DMS79 (cell line): ENCODE data around the gene DLG2.

Experiments used
- DNase-seq: peaks from one replicate; lab custom pipeline; 2025; lab: John Stamatoyannopoulos, UW

DLG2 gene

GRCh38 chr11:83923961-83924360 is 1703.2 kb downstream of the DLG2 start:
- DNase-seq, result no peak

GRCh38 chr11:83922953-83923352 is 1704.2 kb downstream of the DLG2 start:
- no peak for DNase-seq

DNA sequence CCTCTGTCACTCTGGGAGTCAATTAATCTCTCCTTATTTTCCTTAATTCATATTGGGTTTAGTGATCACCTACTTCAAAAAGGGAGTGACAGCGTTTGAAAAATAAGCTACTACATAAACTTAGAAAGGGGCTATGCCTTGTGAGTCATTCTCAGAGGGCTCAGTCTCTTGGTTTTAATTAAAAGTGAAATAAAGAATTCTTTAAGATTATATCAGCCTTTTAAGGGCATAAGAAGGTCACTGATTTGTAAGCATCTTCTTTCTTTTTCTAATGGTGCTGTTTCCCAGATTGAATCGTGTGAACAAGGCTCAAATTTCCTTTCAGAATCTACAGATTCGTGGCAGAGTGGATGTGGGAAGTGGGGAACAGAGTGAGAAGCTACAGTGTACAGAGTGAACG is 1704.8 kb downstream of the DLG2 start:
- no peak for DNase-seq

- DNase-seq, result no peak
Measured at GRCh38 chr11:83921447-83922192, 1705.5 kb downstream of the DLG2 start.

DNA sequence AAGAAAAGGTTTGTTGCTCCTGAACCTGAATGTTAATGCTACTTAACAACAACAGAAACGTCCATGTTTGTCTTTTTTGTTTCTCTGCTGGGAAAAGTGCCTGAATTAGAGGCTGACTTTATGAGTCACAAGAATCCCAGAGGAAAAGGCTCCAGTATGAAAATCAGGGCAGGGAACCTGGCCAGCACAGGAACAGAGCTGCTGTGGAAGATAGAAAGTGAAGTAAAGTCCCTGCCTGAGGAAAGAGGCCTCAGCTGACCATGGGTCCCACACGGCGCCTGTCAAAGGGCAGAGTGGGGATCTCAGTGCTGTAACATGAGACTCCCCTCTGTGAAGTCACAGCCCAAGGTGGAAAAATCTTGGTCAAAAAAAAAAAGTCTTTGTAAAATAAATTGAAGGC is 1708.7 kb downstream of the DLG2 start:
- no peak for DNase-seq

GRCh38 chr11:83914995-83915394 is 1712.1 kb downstream of the DLG2 start:
- DNase-seq, result no peak

GRCh38 chr11:83909579-83910534 is 1717.3 kb downstream of the DLG2 start:
- no peak for DNase-seq

- DNase-seq, result no peak
Measured at GRCh38 chr11:83908298-83908856, 1718.8 kb downstream of the DLG2 start.

DNA sequence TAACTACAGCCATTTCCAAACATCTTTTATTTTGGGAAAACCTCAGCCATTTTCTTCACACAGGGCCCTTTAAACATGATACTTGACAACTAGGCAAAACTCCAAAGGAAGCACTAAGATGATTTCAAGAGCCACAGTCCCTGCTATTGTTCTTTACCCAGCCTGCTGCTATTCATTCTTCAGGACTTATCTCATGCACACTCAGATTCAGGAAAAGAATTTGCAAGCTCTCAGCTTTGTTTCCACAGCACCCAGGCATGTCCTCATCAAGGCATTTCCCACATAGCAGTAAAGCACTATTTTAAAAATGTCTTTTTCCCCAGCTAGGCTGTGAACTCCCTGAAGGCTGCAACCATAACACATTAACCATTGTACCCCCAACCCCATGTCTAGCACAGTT is 1731.6 kb downstream of the DLG2 start:
- no peak for DNase-seq

DNA sequence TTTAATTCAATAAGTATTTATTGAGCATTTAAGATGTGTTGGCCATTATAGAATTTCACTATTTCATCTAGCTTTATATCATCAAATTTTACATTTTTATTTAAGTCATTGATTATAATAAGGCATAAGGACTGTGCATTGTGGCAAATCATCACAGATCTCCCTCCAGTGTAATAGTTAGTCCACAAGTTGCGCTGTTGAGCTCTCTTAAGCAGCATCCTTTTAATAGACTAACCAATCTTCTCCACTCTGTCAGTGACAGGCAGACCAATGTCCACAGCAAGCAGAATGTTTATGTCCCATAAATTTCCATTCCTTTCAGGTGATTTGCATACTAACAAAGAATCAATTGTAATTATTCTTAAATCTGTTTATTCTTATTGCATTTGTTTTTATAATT is 1745.7 kb downstream of the DLG2 start:
- no peak for DNase-seq

DNA sequence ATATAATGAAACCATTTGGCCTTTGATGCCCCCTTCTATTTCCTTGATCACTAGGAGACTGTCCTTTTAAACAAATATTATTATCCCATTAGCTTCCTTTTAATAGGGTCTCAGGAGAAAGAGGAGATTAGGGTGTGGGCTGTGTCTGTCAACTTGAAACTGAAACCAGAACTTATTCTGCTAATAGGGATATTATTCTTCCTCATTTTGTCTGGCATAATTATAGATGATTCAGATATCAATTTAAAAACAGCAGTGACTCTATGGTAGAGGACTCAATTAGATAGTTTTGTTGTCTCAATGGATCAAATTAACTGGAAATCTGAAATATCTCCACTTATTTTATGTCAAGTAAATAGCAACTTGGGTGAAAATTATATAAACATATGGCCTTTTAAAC is 1756.1 kb downstream of the DLG2 start:
- DNase-seq, result no peak

DNA sequence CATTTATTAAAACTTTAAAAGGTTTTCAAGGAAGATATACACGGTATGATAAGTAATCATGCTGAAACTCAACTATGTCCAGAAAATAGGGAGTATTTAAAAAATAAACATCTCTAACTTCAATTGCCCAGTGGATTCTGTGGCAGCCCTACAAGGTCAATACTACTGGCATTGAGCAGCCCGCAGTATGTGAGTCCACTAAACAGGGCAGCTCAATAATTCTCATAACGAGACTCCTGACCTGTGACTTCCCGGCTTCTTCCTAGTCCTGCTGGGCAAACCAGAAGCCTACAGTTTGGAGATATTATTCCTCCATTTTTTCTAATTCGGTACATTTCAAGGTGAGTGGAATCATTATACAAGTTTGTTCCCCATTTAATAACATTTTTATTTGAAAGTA is 1760.5 kb downstream of the DLG2 start:
- no peak for DNase-seq

DNA sequence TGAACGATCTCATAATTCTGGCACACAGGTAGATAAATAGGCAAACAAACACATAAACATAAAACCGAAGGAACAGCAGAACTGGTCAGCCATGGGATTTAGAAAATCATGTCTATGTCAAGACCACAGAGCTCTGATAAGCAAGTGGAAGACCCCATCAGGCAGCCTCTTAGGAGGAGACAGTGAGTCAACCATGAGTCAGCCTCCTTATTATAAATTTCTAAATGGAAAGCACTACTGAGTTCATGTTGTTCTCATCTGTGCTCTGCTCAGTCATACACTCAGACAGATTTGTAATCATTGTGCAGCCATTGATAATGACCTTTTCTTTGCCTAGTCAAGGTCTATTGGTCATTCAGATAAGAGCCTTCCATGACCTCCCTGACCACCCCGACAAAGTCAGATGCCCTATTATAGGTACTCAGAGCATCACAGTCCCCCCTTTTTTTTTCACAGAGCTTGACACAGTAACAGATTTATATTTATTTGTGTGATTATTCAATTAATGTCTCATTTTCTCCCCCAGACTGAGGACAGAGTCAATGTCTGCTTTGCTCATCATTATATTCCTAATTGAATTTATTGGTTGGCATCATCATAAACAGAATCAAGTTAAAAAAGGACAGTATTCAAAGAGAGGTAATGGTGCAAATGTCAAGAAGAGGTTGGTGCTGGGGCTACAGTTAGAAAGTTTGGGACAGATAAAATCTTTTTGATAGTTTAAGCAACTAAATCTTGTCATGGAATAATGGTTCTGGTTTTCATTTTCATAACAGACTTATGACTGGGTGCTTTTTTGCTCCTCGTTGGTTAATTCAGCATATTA is 1761.3 kb downstream of the DLG2 start:
- no peak for DNase-seq

- DNase-seq, result no peak
Measured at GRCh38 chr11:83864412-83865057, 1762.6 kb downstream of the DLG2 start.

DNA sequence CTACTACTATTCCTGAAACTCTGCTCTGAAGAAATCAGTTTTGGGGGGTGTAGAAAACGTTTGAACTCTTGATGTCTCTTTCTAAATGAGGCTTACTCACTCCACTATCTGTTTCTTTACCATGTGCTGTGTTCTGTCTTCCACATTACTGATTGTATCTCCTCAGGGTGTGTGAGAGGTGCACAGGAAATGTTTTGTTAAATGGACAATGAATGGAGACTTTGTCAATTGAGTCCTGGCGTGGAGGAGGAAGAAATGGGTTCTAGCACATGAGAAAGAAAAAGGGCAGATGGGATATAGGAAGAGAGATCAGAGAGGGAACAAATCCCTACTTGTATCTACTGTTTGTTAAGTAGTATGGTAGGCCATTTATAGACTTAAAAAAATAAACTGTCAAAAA is 1763.9 kb downstream of the DLG2 start:
- DNase-seq, result no peak

DNA sequence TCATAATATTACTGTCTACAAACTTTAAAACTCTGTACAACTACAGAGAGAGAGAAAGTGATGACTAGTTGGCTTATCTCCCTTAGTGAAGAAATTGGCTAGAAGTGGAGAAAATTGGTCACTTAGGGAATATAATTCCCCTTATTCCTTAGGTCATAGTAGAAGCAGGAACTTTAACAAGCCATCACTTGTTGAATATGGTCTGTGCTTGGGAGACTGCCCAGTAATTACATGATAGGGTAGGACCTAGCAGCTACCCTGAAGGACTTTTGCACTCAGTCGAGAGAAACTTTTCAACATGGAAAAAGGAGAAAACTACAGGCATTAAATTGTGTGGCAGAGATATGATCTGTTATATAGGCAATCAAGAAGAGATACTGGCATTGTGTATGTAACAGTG is 1764.5 kb downstream of the DLG2 start:
- no peak for DNase-seq

DNA sequence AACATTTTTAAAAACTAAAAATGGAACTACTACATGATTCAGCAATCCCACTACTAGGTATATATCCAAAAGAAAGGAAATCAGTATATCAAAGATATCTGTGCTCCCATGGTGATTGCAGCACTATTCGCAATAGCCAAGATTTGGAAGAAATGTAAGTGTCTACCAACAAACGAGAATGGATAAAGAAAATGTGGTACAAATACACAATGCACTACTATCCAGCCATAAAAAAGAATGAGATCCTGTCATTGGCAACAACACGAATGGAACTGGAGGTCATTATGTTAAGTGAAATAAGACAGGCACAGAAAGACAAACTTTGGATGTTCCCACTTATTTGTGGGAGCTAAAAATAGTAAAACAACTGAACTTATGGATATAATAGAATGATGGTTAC is 1765.1 kb downstream of the DLG2 start:
- DNase-seq, result no peak

DNA sequence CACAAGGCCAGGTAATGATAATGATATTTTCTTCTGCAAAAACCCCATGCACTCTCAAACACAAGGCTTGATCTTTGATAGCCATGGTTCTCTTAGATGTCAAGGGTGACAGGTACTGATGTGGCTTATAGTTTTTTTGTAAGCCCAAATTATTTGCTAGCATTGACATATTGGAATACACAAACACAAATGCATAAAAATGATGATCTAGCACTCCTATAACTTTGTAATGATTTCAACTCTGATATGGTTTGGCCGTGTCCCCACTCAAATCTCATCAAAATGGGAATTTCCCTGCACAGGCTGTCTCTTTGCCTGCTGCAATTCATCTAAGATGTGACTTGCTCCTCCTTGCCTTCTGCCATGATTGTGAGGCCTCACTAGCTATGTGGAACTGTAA is 1768.5 kb downstream of the DLG2 start:
- no peak for DNase-seq

- no peak for DNase-seq
Measured at GRCh38 chr11:83855237-83855636, 1771.9 kb downstream of the DLG2 start.

DNA sequence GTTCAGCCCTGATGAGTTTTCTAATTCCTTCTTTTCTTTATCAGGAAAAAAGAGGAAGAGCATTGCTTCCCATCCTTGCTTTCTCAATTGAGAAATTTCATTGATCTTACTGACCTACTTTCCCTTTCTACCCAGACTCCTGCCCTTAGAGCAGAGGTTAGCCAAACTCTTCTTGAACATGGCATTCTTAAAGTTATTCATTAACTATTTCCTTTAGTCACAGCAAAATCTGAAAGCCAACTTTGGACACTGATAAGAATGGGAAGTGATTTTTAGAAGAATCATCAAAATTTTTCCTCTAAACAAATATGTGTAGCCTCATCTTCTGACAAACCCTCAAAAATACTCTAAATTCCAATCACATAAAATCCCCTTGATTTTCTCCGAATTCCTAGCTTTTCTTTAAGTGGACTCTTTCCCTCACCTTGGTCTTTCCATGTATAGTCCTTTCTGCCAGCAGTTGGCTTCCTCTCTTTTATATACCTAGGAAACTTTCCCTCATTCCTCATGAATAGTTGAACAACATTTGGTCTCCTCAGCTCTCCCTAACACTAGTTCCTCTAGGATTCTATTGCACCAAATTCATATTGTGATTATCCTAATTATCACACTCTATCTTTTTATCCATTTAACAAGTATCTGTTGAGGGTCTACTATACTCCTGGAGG is 1774.2 kb downstream of the DLG2 start:
- DNase-seq, result no peak

GRCh38 chr11:83852012-83852411 is 1775.1 kb downstream of the DLG2 start:
- no peak for DNase-seq
